IMR-90 (cell line): Measurements from ENCODE around the gene NUDT3. TPM values are rescaled to one million over a fixed set of nuclear protein-coding genes. Genes with fewer than 3 reads are reported as not detected.

ENCODE experiments used
- ATAC-seq: fragments of 200-7000 bp; cut with Tn5 transposase; 2 replicates; pipeline ENCODE4 v1.9.1; 2020; ENCODE audit warnings: low read depth, mild to moderate bottlenecking, moderate library complexity
- BruUV-seq: library from RNA; stranded (reverse); fragments of 400-500 nt; replicated peaks from 2 replicates; lab custom pipeline; 2021; lab: Mats Ljungman, UMichigan
- CTCF ChIA-PET: fragments of 300-600 bp; formaldehyde crosslinking; extraction: SDS; loops from one replicate; lab custom pipeline; 2021; ENCODE audit warnings: antibody characterized with exemption; lab: Yijun Ruan, JAX
- POLR2A ChIA-PET: fragments of 300-600 bp; sonication (Branson Sonifier 250); formaldehyde crosslinking; loops from one replicate; lab custom pipeline; 2022; ENCODE audit warnings: antibody characterized with exemption; ENCODE audit not compliant: unreplicated experiment; lab: Charles Lee
- DNase-seq: peaks from one replicate; pipeline ENCODE4 v3.0.0; 2013
- H2AFZ ChIP-seq: replicated peaks from 2 replicates; pipeline ENCODE3; 2013; ENCODE audit warnings: low read length, mild to moderate bottlenecking; ENCODE audit not compliant: poor library complexity
- H2AK5ac ChIP-seq: 2 replicates; pipeline ENCODE4 v1.6.1; 2013; ENCODE audit warnings: low read depth, low read length, inconsistent platforms
- H2AK9ac ChIP-seq: replicated peaks from 2 replicates; pipeline ENCODE3; 2013; ENCODE audit warnings: mild to moderate bottlenecking, low read depth, low read length, moderate library complexity; ENCODE audit not compliant: poor library complexity
- H2BK120ac ChIP-seq: 2 replicates; pipeline ENCODE4 v1.6.1; 2013; ENCODE audit warnings: low read depth, low read length, inconsistent platforms
- H2BK15ac ChIP-seq: 3 replicates; pipeline ENCODE4 v1.6.1; 2013; ENCODE audit warnings: low read depth, low read length, inconsistent platforms
- H2BK20ac ChIP-seq: 2 replicates; pipeline ENCODE4 v1.6.1; 2013; ENCODE audit warnings: low read depth, mild to moderate bottlenecking, inconsistent platforms, low read length, moderate library complexity
- H2BK5ac ChIP-seq: 2 replicates; pipeline ENCODE4 v1.6.1; 2013; ENCODE audit warnings: mild to moderate bottlenecking, low read depth, low read length, inconsistent platforms; ENCODE audit not compliant: poor library complexity, severe bottlenecking
- H3K14ac ChIP-seq: replicated peaks from 2 replicates; pipeline ENCODE4 v1.6.1; 2013; ENCODE audit warnings: low read depth, low read length, inconsistent platforms
- H3K18ac ChIP-seq: 2 replicates; pipeline ENCODE4 v1.6.1; 2013; ENCODE audit warnings: low read depth, low read length, control low read depth
- H3K23ac ChIP-seq: 2 replicates; pipeline ENCODE4 v1.6.1; 2013; ENCODE audit warnings: low read depth, low read length, inconsistent platforms
- H3K27ac ChIP-seq: 2 replicates; pipeline ENCODE4 v1.5.1; 2013; ENCODE audit warnings: mild to moderate bottlenecking, control low read depth, low read length; ENCODE audit not compliant: insufficient read depth
- H3K27me3 ChIP-seq: 2 replicates; pipeline ENCODE4 v1.6.1; 2013; ENCODE audit warnings: low read length; ENCODE audit not compliant: control insufficient read depth, insufficient read depth
- H3K36me3 ChIP-seq: 2 replicates; pipeline ENCODE4 v1.6.1; 2013; ENCODE audit warnings: low read length, mixed read lengths; ENCODE audit not compliant: control insufficient read depth, insufficient read depth
- H3K4ac ChIP-seq: 2 replicates; pipeline ENCODE4 v1.6.1; 2013; ENCODE audit warnings: low read depth, low read length, inconsistent platforms
- H3K4me1 ChIP-seq: 2 replicates; pipeline ENCODE4 v1.6.1; 2013; ENCODE audit warnings: low read length, mixed read lengths; ENCODE audit not compliant: control insufficient read depth, insufficient read depth
- H3K4me2 ChIP-seq: 2 replicates; pipeline ENCODE4 v1.6.1; 2013; ENCODE audit warnings: low read depth, mild to moderate bottlenecking, control low read depth, low read length, moderate library complexity
- H3K4me3 ChIP-seq: 2 replicates; pipeline ENCODE4 v1.5.1; 2013; ENCODE audit warnings: low read depth, mild to moderate bottlenecking, control low read depth, low read length, moderate library complexity; ENCODE audit not compliant: insufficient read depth
- H3K56ac ChIP-seq: 2 replicates; pipeline ENCODE4 v1.6.1; 2013; ENCODE audit warnings: low read length, inconsistent platforms; ENCODE audit not compliant: insufficient read depth; ENCODE audit errors: extremely low read depth
- H3K79me1 ChIP-seq, 2 experiments: 2 replicates each; pipeline ENCODE4 v1.6.1; 2013; ENCODE audit warnings: low read length in 2 of 2, inconsistent platforms in 1 of 2, low read depth in 1 of 2
- H3K9ac ChIP-seq: 2 replicates; pipeline ENCODE4 v1.6.1; 2013; ENCODE audit warnings: low read depth, low read length, control low read depth
- H3K9me1 ChIP-seq: 2 replicates; pipeline ENCODE4 v1.6.1; 2013; ENCODE audit warnings: low read length, inconsistent platforms; ENCODE audit not compliant: insufficient read depth
- H3K9me3 ChIP-seq: 2 replicates; pipeline ENCODE4 v1.6.1; 2013; ENCODE audit warnings: low read length; ENCODE audit not compliant: control insufficient read depth, insufficient read depth
- H4K20me1 ChIP-seq: 2 replicates; pipeline ENCODE4 v1.6.1; 2013; ENCODE audit warnings: low read length, inconsistent platforms; ENCODE audit not compliant: insufficient read depth
- H4K5ac ChIP-seq: 2 replicates; pipeline ENCODE4 v1.6.1; 2013; ENCODE audit warnings: mild to moderate bottlenecking, low read depth, low read length, control low read depth
- H4K8ac ChIP-seq, 2 experiments: 2 replicates each; pipeline ENCODE4 v1.6.1; 2013; ENCODE audit warnings: low read depth in 2 of 2, low read length in 2 of 2, control low read depth in 1 of 2, inconsistent platforms in 1 of 2
- H4K91ac ChIP-seq: 2 replicates; pipeline ENCODE4 v1.6.1; 2013; ENCODE audit warnings: low read depth, low read length, inconsistent platforms; ENCODE audit not compliant: insufficient read depth
- BHLHE40 ChIP-seq: fragments of 150-350 bp; IDR thresholded peaks from 2 replicates; pipeline ENCODE4 v1.6.1; 2016; ENCODE audit warnings: mild to moderate bottlenecking, low read depth, low read length
- CEBPB ChIP-seq: IDR thresholded peaks from 2 replicates; pipeline ENCODE4 v1.6.1; 2012; ENCODE audit warnings: low read depth, low read length, improper control_type of control experiment
- CHD1 ChIP-seq: IDR thresholded peaks from 2 replicates; pipeline ENCODE4 v1.6.1; 2012; ENCODE audit warnings: low read depth, low read length, improper control_type of control experiment
- FOS ChIP-seq: fragments of 150-350 bp; IDR thresholded peaks from 2 replicates; pipeline ENCODE4 v1.6.1; 2016; ENCODE audit warnings: low read depth, low read length
- MAFK ChIP-seq: IDR thresholded peaks from 2 replicates; pipeline ENCODE4 v1.6.1; 2012; ENCODE audit warnings: low read depth, low read length, improper control_type of control experiment
- MXI1 ChIP-seq: IDR thresholded peaks from 2 replicates; pipeline ENCODE4 v1.6.1; 2012; ENCODE audit warnings: low read depth, mild to moderate bottlenecking, low read length, moderate library complexity, borderline replicate concordance
- POLR2A ChIP-seq: IDR thresholded peaks from 2 replicates; pipeline ENCODE4 v1.6.1; 2012; ENCODE audit warnings: mild to moderate bottlenecking, low read depth, low read length
- RAD21 ChIP-seq: IDR thresholded peaks from 2 replicates; pipeline ENCODE4 v1.6.1; 2012; ENCODE audit warnings: low read length, improper control_type of control experiment
- RCOR1 ChIP-seq: IDR thresholded peaks from 2 replicates; pipeline ENCODE4 v1.6.1; 2012; ENCODE audit warnings: mild to moderate bottlenecking, low read length, improper control_type of control experiment; ENCODE audit not compliant: insufficient replicate concordance
- RFX5 ChIP-seq: IDR thresholded peaks from 2 replicates; pipeline ENCODE4 v1.8.0; 2012; ENCODE audit warnings: low read depth, mild to moderate bottlenecking, low read length, moderate library complexity
- SMC3 ChIP-seq: fragments of 150-350 bp; IDR thresholded peaks from 2 replicates; pipeline ENCODE4 v1.6.1; 2016; ENCODE audit warnings: low read depth, mild to moderate bottlenecking, antibody characterized with exemption, low read length, moderate library complexity
- WGBS, 2 experiments: methylation state at CpG; one replicate each; pipeline versions ENCODE4 v1.1.5 to v1.1.7; 2013; ENCODE audit warnings: missing lambda C conversion rate in 2 of 2; ENCODE audit not compliant: insufficient read length in 1 of 2; ENCODE audit errors: extremely low coverage in 2 of 2; 5-methylcytosine and 5-hydroxymethylcytosine counted together
- dilution Hi-C: fragments of 300-500 bp; cut with HindIII; formaldehyde crosslinking; loops from one replicate; pipeline ENCODE4 v1.14.3; 2018; ENCODE audit warnings: low sequenced_read_pairs; ENCODE audit not compliant: unreplicated experiment
- in situ Hi-C: fragments of 300-500 bp; cut with MboI; formaldehyde crosslinking; loops from 3 replicates; pipeline ENCODE4 v1.14.3; 2019; ENCODE audit warnings: low sequenced_read_pairs, inconsistent platforms, mixed read lengths
- intact Hi-C: fragments of 100-400 bp; cut with micrococcal nuclease; formaldehyde crosslinking; loops from 2 replicates; pipeline ENCODE4 v1.10.0; 2022
- polyA plus RNA-seq, 3 experiments: library from polyadenylated mRNA; depleted of rRNA; stranded (reverse); fragments of >200 nt; gene quantifications; 2 replicates each; pipeline ENCODE4 v1.2.3, GENCODE V29; 2012; ENCODE audit warnings: low replicate concordance in 1 of 3
- total RNA-seq: library from RNA; depleted of rRNA; stranded (reverse); fragments of >200 nt; gene quantifications from 2 replicates; pipeline ENCODE4 v1.2.3, GENCODE V29; 2012
- TF ChIP-seq, protein P1 (sequence below): fragments of 150-350 bp; IDR thresholded peaks from 2 replicates; pipeline ENCODE4 v1.6.1; 2017; ENCODE audit warnings: mild to moderate bottlenecking, antibody characterized with exemption, low read length, low read depth
- TF ChIP-seq, protein P2 (sequence below): conservative IDR thresholded peaks from 2 replicates; pipeline ENCODE4 v1.5.1; 2012; ENCODE audit warnings: mild to moderate bottlenecking, low read depth, low read length, improper control_type of control experiment
- TF ChIP-seq, protein P3 (sequence below): fragments of 150-350 bp; IDR thresholded peaks from 2 replicates; pipeline ENCODE4 v1.6.1; 2016; ENCODE audit warnings: low read depth, mild to moderate bottlenecking, low read length, moderate library complexity, borderline replicate concordance

Gene NUDT3
- total and polyA plus RNA-seq, 2 of the 4 experiments (the other 2 are of a cell fraction), result 10.1 to 17.2 TPM

DNA sequence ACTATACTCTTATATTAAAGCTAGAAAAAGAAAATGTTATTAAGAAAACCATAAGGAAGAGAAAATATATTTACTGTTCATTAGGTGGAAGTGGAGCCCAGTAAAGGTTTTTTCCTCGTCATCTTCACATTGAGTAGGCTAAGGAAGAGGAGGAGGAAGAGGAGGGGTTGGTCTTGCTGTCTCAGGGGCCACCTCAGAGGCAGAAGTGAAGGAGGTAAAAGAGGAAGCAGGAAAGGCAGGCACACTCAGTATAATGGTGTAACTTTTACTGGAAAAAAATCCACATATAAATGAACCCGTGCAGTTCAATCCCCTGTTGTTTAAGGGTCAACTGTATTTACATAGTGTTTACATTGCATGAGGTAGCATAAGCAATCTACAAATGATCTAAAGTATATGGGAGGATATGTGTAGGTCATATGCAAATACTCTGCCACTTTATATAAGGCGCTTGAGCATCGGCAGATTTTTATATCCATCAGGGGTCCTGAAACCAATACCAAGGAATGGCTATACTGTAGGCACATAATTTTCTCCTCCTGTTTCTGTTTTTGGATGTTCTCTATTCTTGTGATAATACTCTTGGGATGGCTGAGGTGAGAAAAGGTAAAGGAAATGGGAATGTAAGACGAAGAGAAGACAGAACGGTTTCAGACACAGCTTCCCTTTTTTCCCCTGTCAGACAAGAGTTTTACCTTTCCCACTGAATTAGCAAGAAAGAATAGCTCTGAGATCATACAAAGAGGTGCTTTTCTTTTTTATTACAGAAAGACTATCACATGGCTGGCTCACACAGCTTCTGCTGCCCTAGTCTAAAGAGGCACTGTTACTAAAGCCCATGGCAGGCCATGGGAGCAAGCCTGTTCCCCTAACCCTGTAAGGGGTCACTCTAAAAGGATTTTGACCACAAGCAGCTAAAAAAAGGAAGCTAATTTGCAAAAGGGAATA lies 59.9 kb downstream of the NUDT3 start:
- 100% methylated on average over 1 of the region's 6 CpGs; no CpG with 5 or more reads in 1 of the 2 experiments for WGBS, 2 experiments
- Histone ChIP-seq H3K27ac (no peak overlapping the region), H3K9me3 (no peaks in the 10 kb centered on the region), H3K4me3 (no peak overlapping the region), H4K5ac (no peak overlapping the region), H2AK9ac (no peak overlapping the region), H3K9ac (no peak overlapping the region), H3K36me3 (peaks cover 5% of the 10 kb centered on the region; the same call in 1 of the 2 replicates), H3K9me1 (peaks cover 7% of the 10 kb centered on the region; the same call in 1 of the 2 replicates), H3K27me3 (no peaks in the 10 kb centered on the region), H3K56ac (no peak overlapping the region), H3K23ac (no peak overlapping the region), H2BK20ac (no peak overlapping the region), H2BK15ac (no peak overlapping the region), H4K8ac (no peak overlapping the region), H3K4me1 (peaks cover 3% of the 10 kb centered on the region; the same call in 1 of the 2 replicates), H3K14ac (no peak overlapping the region), H3K79me1 (peaks cover 16 to 54% of the 10 kb centered on the region in 2 experiments), H4K91ac (no peak overlapping the region), H2BK5ac (no peak overlapping the region), H2BK120ac (no peak overlapping the region), H2AK5ac (no peak overlapping the region), H2AFZ (no peak overlapping the region), H3K4me2 (no peak overlapping the region), H3K18ac (no peak overlapping the region), H4K20me1 (peaks cover 18% of the 10 kb centered on the region; the same call in 1 of the 2 replicates), H3K4ac (no peak overlapping the region)
- intact Hi-C loops (no loop called here), in situ Hi-C loops (no loop called here), dilution Hi-C loops (no loop called here)
- POLR2A ChIA-PET, result no interaction called here
- DNase-seq, result no peak
- no TSS peak for BruUV-seq
- CTCF ChIA-PET, result no interaction called here
- ATAC-seq, result no peak
- TF ChIP-seq, protein P1, sequence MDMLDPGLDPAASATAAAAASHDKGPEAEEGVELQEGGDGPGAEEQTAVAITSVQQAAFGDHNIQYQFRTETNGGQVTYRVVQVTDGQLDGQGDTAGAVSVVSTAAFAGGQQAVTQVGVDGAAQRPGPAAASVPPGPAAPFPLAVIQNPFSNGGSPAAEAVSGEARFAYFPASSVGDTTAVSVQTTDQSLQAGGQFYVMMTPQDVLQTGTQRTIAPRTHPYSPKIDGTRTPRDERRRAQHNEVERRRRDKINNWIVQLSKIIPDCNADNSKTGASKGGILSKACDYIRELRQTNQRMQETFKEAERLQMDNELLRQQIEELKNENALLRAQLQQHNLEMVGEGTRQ, result no peak
- TF ChIP-seq RCOR1 (no peak), FOS (no peak), MAFK (no peak), POLR2A (no peak), RAD21 (no peak), MXI1 (no peak), CHD1 (no peak), CEBPB (no peak), BHLHE40 (no peak), SMC3 (no peak), RFX5 (no peak)
- TF ChIP-seq, protein P2, sequence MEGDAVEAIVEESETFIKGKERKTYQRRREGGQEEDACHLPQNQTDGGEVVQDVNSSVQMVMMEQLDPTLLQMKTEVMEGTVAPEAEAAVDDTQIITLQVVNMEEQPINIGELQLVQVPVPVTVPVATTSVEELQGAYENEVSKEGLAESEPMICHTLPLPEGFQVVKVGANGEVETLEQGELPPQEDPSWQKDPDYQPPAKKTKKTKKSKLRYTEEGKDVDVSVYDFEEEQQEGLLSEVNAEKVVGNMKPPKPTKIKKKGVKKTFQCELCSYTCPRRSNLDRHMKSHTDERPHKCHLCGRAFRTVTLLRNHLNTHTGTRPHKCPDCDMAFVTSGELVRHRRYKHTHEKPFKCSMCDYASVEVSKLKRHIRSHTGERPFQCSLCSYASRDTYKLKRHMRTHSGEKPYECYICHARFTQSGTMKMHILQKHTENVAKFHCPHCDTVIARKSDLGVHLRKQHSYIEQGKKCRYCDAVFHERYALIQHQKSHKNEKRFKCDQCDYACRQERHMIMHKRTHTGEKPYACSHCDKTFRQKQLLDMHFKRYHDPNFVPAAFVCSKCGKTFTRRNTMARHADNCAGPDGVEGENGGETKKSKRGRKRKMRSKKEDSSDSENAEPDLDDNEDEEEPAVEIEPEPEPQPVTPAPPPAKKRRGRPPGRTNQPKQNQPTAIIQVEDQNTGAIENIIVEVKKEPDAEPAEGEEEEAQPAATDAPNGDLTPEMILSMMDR, result no peak
- TF ChIP-seq, protein P3, sequence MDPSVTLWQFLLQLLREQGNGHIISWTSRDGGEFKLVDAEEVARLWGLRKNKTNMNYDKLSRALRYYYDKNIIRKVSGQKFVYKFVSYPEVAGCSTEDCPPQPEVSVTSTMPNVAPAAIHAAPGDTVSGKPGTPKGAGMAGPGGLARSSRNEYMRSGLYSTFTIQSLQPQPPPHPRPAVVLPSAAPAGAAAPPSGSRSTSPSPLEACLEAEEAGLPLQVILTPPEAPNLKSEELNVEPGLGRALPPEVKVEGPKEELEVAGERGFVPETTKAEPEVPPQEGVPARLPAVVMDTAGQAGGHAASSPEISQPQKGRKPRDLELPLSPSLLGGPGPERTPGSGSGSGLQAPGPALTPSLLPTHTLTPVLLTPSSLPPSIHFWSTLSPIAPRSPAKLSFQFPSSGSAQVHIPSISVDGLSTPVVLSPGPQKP, result no peak
